Measurements from ENCODE around the gene STAG3. TPM values are rescaled to one million over a fixed set of nuclear protein-coding genes. Genes with fewer than 3 reads are reported as not detected.
A peak's percentile ranks its signal among the peaks of the same experiment; 100 is the strongest.
"Not testable (repeated sequence)": the region's sequence is repeated elsewhere in the genome, so short reads cannot be mapped to it uniquely, and the experiment has no call there.

The STAG3 gene
- total and polyA plus RNA-seq, 7 experiments from 2014 or later = 2.4 to 24.6 (median 9.0) TPM

DNA sequence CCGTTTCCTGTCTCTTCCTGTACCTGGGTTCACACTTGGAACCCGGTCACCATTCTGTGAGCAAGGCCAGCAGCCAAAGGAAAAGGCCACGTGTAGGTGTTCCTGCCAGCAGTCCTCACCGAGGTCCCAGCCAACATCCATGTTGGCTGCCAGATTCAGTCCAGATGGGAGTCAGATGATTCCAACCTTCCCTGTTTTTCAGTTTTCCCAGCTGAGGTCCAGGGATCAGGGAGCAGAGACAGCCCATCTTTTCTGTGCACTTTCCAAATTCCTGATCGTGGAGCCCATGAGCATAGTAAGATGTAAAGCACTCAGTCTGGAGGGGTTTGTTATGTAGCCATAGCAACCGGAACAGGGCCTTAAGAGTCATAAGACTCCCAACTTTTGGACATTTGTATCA lies 38.2 kb downstream of the STAG3 start:
- H3K9me3 Mint-ChIP-seq = peaks cover 0 to 2% (median 0%) of the 10 kb centered on the region in 11 donors
- Histone ChIP-seq H3K9me3 (ENCODE audit: control insufficient read depth in 2 of 3, low read length in 3 of 3) (no peaks in the 10 kb centered on the region), H3K27ac (ENCODE audit: low read depth, low read length) (no peak overlapping the region), H3K4me1 (ENCODE audit: control insufficient read depth in 2 of 2, insufficient read depth in 2 of 2, low read length in 2 of 2) (peaks cover 27 to 35% of the 10 kb centered on the region in 2 donors), H3K4me3 (ENCODE audit: low read length) (no peak overlapping the region), H3K36me3 (ENCODE audit: control insufficient read depth in 2 of 3, insufficient read depth in 3 of 3, low read length in 3 of 3) (no peaks in the 10 kb centered on the region), H3K27me3 (ENCODE audit: control insufficient read depth in 2 of 2, insufficient read depth in 2 of 2, low read length in 2 of 2) (no peaks in the 10 kb centered on the region)
- POLR2A ChIA-PET = interaction anchor here (0.5 to 1.9 kb wide), 5 partner anchors 26 to 73 kb away, joined by 3 to 7 read pairs (median 3); no protein-coding TSS in a partner anchor
- DNase-seq (no peak), ATAC-seq (no peak)
- H3K27ac Mint-ChIP-seq = peak overlapping the region in 7 of 9 donors; percentile 19 to 98 (median 62)
- intact Hi-C loops (cut with micrococcal nuclease) = loop anchor here (2.0 to 10.0 kb wide), 2 partner anchors 297 to 301 kb away; partner anchors contain the start of gene TRIM4 (in 2 of the 2)
- H3K4me3 Mint-ChIP-seq = no peak overlapping the region
- H3K36me3 Mint-ChIP-seq = peaks cover 0 to 16% (median 0%) of the 10 kb centered on the region in 5 donors
- CTCF ChIA-PET = interaction anchor here (0.7 to 6.5 kb wide), 6 partner anchors 26 to 571 kb away, joined by 3 to 84 read pairs (median 4); no protein-coding TSS in a partner anchor
- H3K27me3 Mint-ChIP-seq = no peaks in the 10 kb centered on the region
- peaks cover 22 to 71% (median 65%) of the 10 kb centered on the region in 7 donors for H3K4me1 Mint-ChIP-seq

DNA sequence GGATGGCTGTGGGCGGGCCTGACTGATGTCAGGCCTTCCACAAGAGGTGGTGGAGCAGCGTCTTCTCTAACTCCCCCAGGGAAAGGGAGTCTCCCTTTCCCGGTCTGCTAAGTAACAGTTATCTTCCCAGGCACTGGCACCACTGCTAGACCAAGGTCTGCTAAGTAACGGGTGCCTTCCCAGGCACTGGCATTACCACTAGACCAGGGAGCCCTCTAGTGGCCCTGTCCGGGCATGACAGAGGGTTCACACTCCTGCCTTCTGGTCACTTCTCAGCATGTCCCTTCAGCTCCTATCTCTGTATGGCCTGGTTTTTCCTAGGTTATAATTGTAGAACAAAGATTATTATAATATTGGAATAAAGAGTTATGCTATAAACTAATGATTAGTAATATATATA lies 40.2 kb downstream of the STAG3 start:
- Histone ChIP-seq H3K36me3 (ENCODE audit: control insufficient read depth in 2 of 3, insufficient read depth in 3 of 3, low read length in 3 of 3) (peaks cover 0 to 13% (median 6%) of the 10 kb centered on the region in 3 experiments), H3K4me1 (ENCODE audit: control insufficient read depth in 2 of 2, insufficient read depth in 2 of 2, low read length in 2 of 2) (peaks cover 32 to 37% of the 10 kb centered on the region in 2 donors), H3K4me3 (ENCODE audit: low read length) (peak overlapping the region; percentile 40), H3K27ac (ENCODE audit: low read depth, low read length) (peak overlapping the region; percentile 99)
- H3K9me3 ChIP-seq (ENCODE audit: control insufficient read depth in 2 of 3, low read length in 3 of 3); H3K27me3 Mint-ChIP-seq; H3K9me3 Mint-ChIP-seq; H3K27me3 ChIP-seq (ENCODE audit: control insufficient read depth in 2 of 2, insufficient read depth in 2 of 2, low read length in 2 of 2): not testable (repeated sequence)
- peaks cover 0 to 25% (median 9%) of the 10 kb centered on the region in 5 donors for H3K36me3 Mint-ChIP-seq
- ATAC-seq = peak; percentile 40
- ChIA-PET CTCF (interaction anchor here (0.6 to 6.5 kb wide), 26 partner anchors 9 to 718 kb away, joined by 3 to 84 read pairs (median 4); partner anchors contain the start of genes GAL3ST4, LAMTOR4 and ZNF394), POLR2A (interaction anchor here (0.7 to 4.4 kb wide), 11 partner anchors 11 to 117 kb away, joined by 3 to 30 read pairs (median 4); partner anchors contain the start of genes AP4M1, GAL3ST4, GPC2 and LAMTOR4)
- H3K27ac Mint-ChIP-seq = peak overlapping the region; percentile 95 to 99 (median 98)
- H3K4me3 Mint-ChIP-seq = peak overlapping the region; percentile 9 to 90 (median 86)
- peak; percentile 30 to 76 (median 72) for DNase-seq
- H3K4me1 Mint-ChIP-seq = peaks cover 25 to 74% (median 67%) of the 10 kb centered on the region in 7 donors
- intact Hi-C loops (cut with micrococcal nuclease) = loop anchor here (1.0 to 10.0 kb wide), 5 partner anchors 9 to 303 kb away; partner anchors contain the start of gene TRIM4 (in 2 of the 2)

DNA sequence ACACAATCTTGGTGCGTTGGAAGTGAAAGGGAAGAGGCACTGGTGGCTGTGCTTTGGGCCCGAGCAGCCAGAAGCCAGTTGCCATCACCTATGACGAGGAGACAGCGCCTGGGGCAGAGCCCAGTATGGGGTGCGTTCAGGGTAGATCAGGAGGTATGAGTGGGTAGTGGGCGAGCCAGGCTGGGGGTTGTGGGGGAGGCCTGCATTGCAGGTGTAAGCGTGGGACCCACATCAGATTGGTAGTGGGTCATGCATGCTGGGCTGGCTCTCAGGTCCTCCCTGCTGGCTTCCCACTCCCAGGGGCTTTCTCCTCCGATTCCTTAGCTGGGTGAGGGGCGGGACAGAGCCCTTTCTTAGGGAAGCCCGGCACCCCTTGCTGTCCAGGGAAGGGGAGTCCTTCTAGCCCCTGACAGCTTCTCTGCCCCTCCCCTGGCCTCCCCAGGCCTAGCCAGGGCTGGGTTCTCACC lies 41.6 kb downstream of the STAG3 start:
- H3K27me3 Mint-ChIP-seq = no peaks in the 10 kb centered on the region
- intact Hi-C loops (cut with micrococcal nuclease) = loop anchor here in 1 of 2 donors (10.0 kb wide), 1 partner anchor 305 kb away; the partner anchor contains the start of gene TRIM4
- POLR2A ChIA-PET = interaction anchor here (0.7 to 4.4 kb wide), 15 partner anchors 29 to 210 kb away, joined by 3 to 30 read pairs (median 5); partner anchors contain the start of genes AP4M1, GAL3ST4, GPC2 and LAMTOR4
- peaks cover 35 to 39% of the 10 kb centered on the region in 2 donors for H3K4me1 ChIP-seq (ENCODE audit: control insufficient read depth in 2 of 2, insufficient read depth in 2 of 2, low read length in 2 of 2)
- H3K27ac Mint-ChIP-seq = peak overlapping the region; percentile 89 to 100 (median 98)
- H3K36me3 Mint-ChIP-seq = peaks cover 0 to 33% (median 9%) of the 10 kb centered on the region in 5 donors
- DNase-seq (peak in 3 of 9 donors; percentile 17 to 44 (median 31)), ATAC-seq (no peak)
- H3K27me3 ChIP-seq (ENCODE audit: control insufficient read depth in 2 of 2, insufficient read depth in 2 of 2, low read length in 2 of 2) = no peaks in the 10 kb centered on the region
- CTCF ChIA-PET = interaction anchor here (1.1 to 6.5 kb wide), 5 partner anchors 29 to 126 kb away, joined by 3 to 84 read pairs (median 4); no protein-coding TSS in a partner anchor
- H3K27ac ChIP-seq (ENCODE audit: low read depth, low read length) = peak overlapping the region; percentile 99
- H3K9me3 Mint-ChIP-seq = peaks cover 0 to 5% (median 0%) of the 10 kb centered on the region in 11 donors
- H3K36me3 ChIP-seq (ENCODE audit: control insufficient read depth in 2 of 3, insufficient read depth in 3 of 3, low read length in 3 of 3) = peaks cover 0 to 17% (median 14%) of the 10 kb centered on the region in 3 experiments
- no peaks in the 10 kb centered on the region for H3K9me3 ChIP-seq (ENCODE audit: control insufficient read depth in 2 of 3, low read length in 3 of 3)
- H3K4me3 Mint-ChIP-seq = peak overlapping the region; percentile 81 to 99 (median 97)
- peak overlapping the region; percentile 81 for H3K4me3 ChIP-seq (ENCODE audit: low read length)
- H3K4me1 Mint-ChIP-seq = peaks cover 30 to 74% (median 64%) of the 10 kb centered on the region in 7 donors

DNA sequence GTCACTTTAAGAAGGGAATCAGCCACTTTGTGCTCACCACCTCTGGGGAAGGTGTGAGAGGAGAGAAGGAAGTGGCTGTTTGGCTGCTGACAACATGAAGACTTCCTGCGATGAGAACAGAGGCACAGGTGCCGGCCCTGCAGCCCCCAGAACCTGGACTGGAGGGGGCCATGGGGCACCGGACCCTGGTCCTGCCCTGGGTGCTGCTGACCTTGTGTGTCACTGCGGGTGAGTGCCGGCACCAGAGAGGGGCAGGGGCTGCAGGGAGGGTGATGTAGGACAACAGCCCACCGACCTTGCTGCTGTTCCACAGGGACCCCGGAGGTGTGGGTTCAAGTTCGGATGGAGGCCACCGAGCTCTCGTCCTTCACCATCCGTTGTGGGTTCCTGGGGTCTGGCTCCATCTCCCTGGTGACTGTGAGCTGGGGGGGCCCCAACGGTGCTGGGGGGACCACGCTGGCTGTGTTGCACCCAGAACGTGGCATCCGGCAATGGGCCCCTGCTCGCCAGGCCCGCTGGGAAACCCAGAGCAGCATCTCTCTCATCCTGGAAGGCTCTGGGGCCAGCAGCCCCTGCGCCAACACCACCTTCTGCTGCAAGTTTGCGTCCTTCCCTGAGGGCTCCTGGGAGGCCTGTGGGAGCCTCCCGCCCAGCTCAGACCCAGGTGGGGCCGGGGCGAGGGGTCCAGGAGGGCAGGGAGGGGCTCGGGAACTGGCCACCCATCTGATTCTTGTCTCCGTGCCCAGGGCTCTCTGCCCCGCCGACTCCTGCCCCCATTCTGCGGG lies 42.3 kb downstream of the STAG3 start, which contains the start of gene PVRIG:
PVRIG (plus strand) TSS at position 149 of the 785 bp plus-strand sequence; CDS start at position 171, 22 bp downstream.
- peak within 1 kb of the TSS; percentile 96 to 100 (median 99) for H3K27ac Mint-ChIP-seq
- H3K36me3 ChIP-seq (ENCODE audit: control insufficient read depth in 2 of 3, insufficient read depth in 3 of 3, low read length in 3 of 3) = peaks cover 0 to 21% (median 14%) of the 10 kb centered on the region in 3 experiments
- not testable (repeated sequence) for H3K27me3 ChIP-seq (ENCODE audit: control insufficient read depth in 2 of 2, insufficient read depth in 2 of 2, low read length in 2 of 2); H3K9me3 ChIP-seq (ENCODE audit: control insufficient read depth in 2 of 3, low read length in 3 of 3); H3K27me3 Mint-ChIP-seq; H3K9me3 Mint-ChIP-seq
- POLR2A ChIA-PET = interaction anchor here (0.6 to 4.4 kb wide), 16 partner anchors 30 to 209 kb away, joined by 3 to 30 read pairs (median 5); partner anchors contain the start of genes AP4M1, GAL3ST4, GPC2 and LAMTOR4
- H3K4me1 ChIP-seq (ENCODE audit: control insufficient read depth in 2 of 2, insufficient read depth in 2 of 2, low read length in 2 of 2) = peaks cover 38 to 42% of the 10 kb centered on the region in 2 donors
- intact Hi-C loops (cut with micrococcal nuclease) = loop anchor here (2.0 to 10.0 kb wide), 8 partner anchors 51 to 305 kb away; partner anchors contain the start of genes MBLAC1 (in 2 of the 2), GAL3ST4 (in 1 of the 2), LAMTOR4 (in 1 of the 2) and MEPCE (in 1 of the 2)
- H3K27ac ChIP-seq (ENCODE audit: low read depth, low read length) = peak within 1 kb of the TSS; percentile 99
- CTCF ChIA-PET = interaction anchor here (1.1 to 6.5 kb wide), 7 partner anchors 30 to 217 kb away, joined by 3 to 84 read pairs (median 4); partner anchors contain the start of genes GAL3ST4 and PPP1R35
- DNase-seq = peak in 8 of 9 donors; percentile 26 to 66 (median 55)
- peaks cover 0 to 38% (median 9%) of the 10 kb centered on the region in 5 donors for H3K36me3 Mint-ChIP-seq
- peaks cover 34 to 75% (median 64%) of the 10 kb centered on the region in 7 donors for H3K4me1 Mint-ChIP-seq
- H3K4me3 ChIP-seq (ENCODE audit: low read length) = peak within 1 kb of the TSS; percentile 81
- peak; percentile 39 for ATAC-seq
- peak within 1 kb of the TSS; percentile 81 to 99 (median 97) for H3K4me3 Mint-ChIP-seq

DNA sequence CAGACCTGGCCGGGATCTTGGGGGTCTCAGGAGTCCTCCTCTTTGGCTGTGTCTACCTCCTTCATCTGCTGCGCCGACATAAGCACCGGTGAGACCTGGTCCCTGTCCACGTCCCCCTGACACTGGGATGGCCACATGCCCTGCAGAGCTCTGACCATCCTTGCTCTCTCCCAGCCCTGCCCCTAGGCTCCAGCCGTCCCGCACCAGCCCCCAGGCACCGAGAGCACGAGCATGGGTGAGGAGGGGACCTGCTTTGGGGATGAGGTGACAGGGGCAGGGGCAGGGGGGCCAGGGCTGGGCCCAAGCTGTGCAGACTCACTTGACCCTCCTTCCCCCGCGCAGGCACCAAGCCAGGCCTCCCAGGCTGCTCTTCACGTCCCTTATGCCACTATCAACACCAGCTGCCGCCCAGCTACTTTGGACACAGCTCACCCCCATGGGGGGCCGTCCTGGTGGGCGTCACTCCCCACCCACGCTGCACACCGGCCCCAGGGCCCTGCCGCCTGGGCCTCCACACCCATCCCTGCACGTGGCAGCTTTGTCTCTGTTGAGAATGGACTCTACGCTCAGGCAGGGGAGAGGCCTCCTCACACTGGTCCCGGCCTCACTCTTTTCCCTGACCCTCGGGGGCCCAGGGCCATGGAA lies 43.0 kb downstream of the STAG3 start:
- Mint-ChIP-seq H3K4me1 (peaks cover 34 to 75% (median 63%) of the 10 kb centered on the region in 7 donors), H3K36me3 (peaks cover 0 to 38% (median 9%) of the 10 kb centered on the region in 5 donors)

More for the DNA sequence above, 43.0 kb downstream of the STAG3 start:
- peak overlapping the region; percentile 81 to 99 (median 97) for H3K4me3 Mint-ChIP-seq
- DNase-seq (peak in 2 of 9 donors; percentile 22 to 38), ATAC-seq (no peak)
- peak overlapping the region; percentile 99 for H3K27ac ChIP-seq (ENCODE audit: low read depth, low read length)
- H3K9me3 ChIP-seq (ENCODE audit: control insufficient read depth in 2 of 3, low read length in 3 of 3) = no peaks in the 10 kb centered on the region
- intact Hi-C loops (cut with micrococcal nuclease) = loop anchor here (1.0 to 5.0 kb wide), 14 partner anchors 52 to 223 kb away; partner anchors contain the start of genes LAMTOR4 (in 2 of the 2), MBLAC1 (in 2 of the 2), ZCWPW1 (in 2 of the 2) and CNPY4 (in 1 of the 2)
- H3K4me1 ChIP-seq (ENCODE audit: control insufficient read depth in 2 of 2, insufficient read depth in 2 of 2, low read length in 2 of 2) = peaks cover 38 to 45% of the 10 kb centered on the region in 2 donors
- ChIA-PET POLR2A (interaction anchor here (0.5 to 4.4 kb wide), 17 partner anchors 15 to 209 kb away, joined by 3 to 30 read pairs (median 5); partner anchors contain the start of genes AP4M1, GAL3ST4, GPC2 and LAMTOR4), CTCF (interaction anchor here (1.2 to 6.5 kb wide), 7 partner anchors 30 to 216 kb away, joined by 3 to 84 read pairs (median 4); partner anchors contain the start of genes GAL3ST4 and PPP1R35)
- H3K9me3 Mint-ChIP-seq = peaks cover 0 to 5% (median 0%) of the 10 kb centered on the region in 11 donors
- H3K4me3 ChIP-seq (ENCODE audit: low read length) = peak overlapping the region; percentile 81
- no peaks in the 10 kb centered on the region for H3K27me3 ChIP-seq (ENCODE audit: control insufficient read depth in 2 of 2, insufficient read depth in 2 of 2, low read length in 2 of 2)
- H3K27ac Mint-ChIP-seq = peak overlapping the region; percentile 96 to 100 (median 99)
- peaks cover 0 to 25% (median 14%) of the 10 kb centered on the region in 3 experiments for H3K36me3 ChIP-seq (ENCODE audit: control insufficient read depth in 2 of 3, insufficient read depth in 3 of 3, low read length in 3 of 3)
- H3K27me3 Mint-ChIP-seq = no peaks in the 10 kb centered on the region
